GM12864 (cell line): ENCODE results near the gene FAT1.
"Not testable (repeated sequence)": the region's sequence is repeated elsewhere in the genome, so short reads cannot be mapped to it uniquely, and the experiment has no call there.

ENCODE experiments used
- DNase-seq: peaks from one replicate; pipeline ENCODE4 v3.0.0-alpha.2; 2011; ENCODE audit warnings: low read depth
- H3K4me3 ChIP-seq: 2 replicates; pipeline ENCODE4 v1.5.1; 2011; ENCODE audit warnings: mild to moderate bottlenecking, low read depth, low read length, control low read depth
- CTCF ChIP-seq: IDR thresholded peaks from 2 replicates; pipeline ENCODE4 v1.5.1; 2011; ENCODE audit warnings: low read depth, mild to moderate bottlenecking, moderate library complexity, low read length, control low read depth, inconsistent platforms; ENCODE audit errors: missing control alignments

The FAT1 gene

GRCh38 chr4:186758929-186759682 is 35.5 kb upstream of the FAT1 start:
- TF ChIP-seq CTCF, result no peak
- H3K4me3 ChIP-seq, result no peak overlapping the region
- DNase-seq, result no peak

GRCh38 chr4:186757696-186758355 is 34.2 kb upstream of the FAT1 start:
- no peak for TF ChIP-seq CTCF
- H3K4me3 ChIP-seq, result no peak overlapping the region
- no peak for DNase-seq

GRCh38 chr4:186756550-186756949 is 32.9 kb upstream of the FAT1 start:
- H3K4me3 ChIP-seq, DNase-seq: not testable (repeated sequence)

- TF ChIP-seq CTCF, result no peak
- H3K4me3 ChIP-seq, result no peak overlapping the region
- no peak for DNase-seq
Measured at GRCh38 chr4:186755550-186756519, 32.2 kb upstream of the FAT1 start.

GRCh38 chr4:186754976-186755375 is 31.3 kb upstream of the FAT1 start:
- no peak for DNase-seq
- no peak overlapping the region for H3K4me3 ChIP-seq
- no peak for TF ChIP-seq CTCF

GRCh38 chr4:186752325-186752724 is 28.7 kb upstream of the FAT1 start:
- H3K4me3 ChIP-seq, result no peak overlapping the region
- DNase-seq, result no peak
- TF ChIP-seq CTCF, result no peak
